B cell (primary cell): ENCODE results near the gene RASD1.

Source experiments
- EZH2 ChIP-seq: IDR thresholded peaks from 2 replicates; pipeline ENCODE4 v1.6.1; 2012; ENCODE audit warnings: borderline replicate concordance, low read depth, mild to moderate bottlenecking, moderate library complexity, low read length; ENCODE audit not compliant: insufficient read depth, poor library complexity, severe bottlenecking
- TF ChIP-seq, protein P1 (sequence below): fragments of 200-600 bp; IDR thresholded peaks from one replicate; pipeline ENCODE4 v1.8.0; 2022; ENCODE audit warnings: antibody characterized with exemption, mild to moderate bottlenecking

GRCh38 chr17:17512866-17513265 is 16.7 kb upstream of the RASD1 start:
- TF ChIP-seq, protein P1, sequence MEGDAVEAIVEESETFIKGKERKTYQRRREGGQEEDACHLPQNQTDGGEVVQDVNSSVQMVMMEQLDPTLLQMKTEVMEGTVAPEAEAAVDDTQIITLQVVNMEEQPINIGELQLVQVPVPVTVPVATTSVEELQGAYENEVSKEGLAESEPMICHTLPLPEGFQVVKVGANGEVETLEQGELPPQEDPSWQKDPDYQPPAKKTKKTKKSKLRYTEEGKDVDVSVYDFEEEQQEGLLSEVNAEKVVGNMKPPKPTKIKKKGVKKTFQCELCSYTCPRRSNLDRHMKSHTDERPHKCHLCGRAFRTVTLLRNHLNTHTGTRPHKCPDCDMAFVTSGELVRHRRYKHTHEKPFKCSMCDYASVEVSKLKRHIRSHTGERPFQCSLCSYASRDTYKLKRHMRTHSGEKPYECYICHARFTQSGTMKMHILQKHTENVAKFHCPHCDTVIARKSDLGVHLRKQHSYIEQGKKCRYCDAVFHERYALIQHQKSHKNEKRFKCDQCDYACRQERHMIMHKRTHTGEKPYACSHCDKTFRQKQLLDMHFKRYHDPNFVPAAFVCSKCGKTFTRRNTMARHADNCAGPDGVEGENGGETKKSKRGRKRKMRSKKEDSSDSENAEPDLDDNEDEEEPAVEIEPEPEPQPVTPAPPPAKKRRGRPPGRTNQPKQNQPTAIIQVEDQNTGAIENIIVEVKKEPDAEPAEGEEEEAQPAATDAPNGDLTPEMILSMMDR: no peak
- no peak for TF ChIP-seq EZH2
